Heart left ventricle (tissue), 16 donors: Measurements from ENCODE around the gene OPN4. TPM values are rescaled to one million over a fixed set of nuclear protein-coding genes. Genes with fewer than 3 reads are reported as not detected.

Experiments
- ATAC-seq, 4 donors: fragments of 200-7000 bp; cut with Tn5 transposase; one replicate each; pipeline ENCODE4 v1.9.1; 2020 to 2022; ENCODE audit warnings: moderate library complexity in 4 of 4, mild to moderate bottlenecking in 3 of 4, moderate number of reproducible peaks in 1 of 4
- DNase-seq, 5 donors: peaks; one replicate each; pipeline ENCODE4 v3.0.0-alpha.2; 2020
- H3K27ac ChIP-seq, 12 donors: fragments of 200-600 bp; sonication (generic) in 4 of 12; one replicate each; pipeline versions ENCODE4 v1.5.0 to v1.8.0; 2016 to 2022; ENCODE audit warnings: mild to moderate bottlenecking in 2 of 12
- H3K27me3 ChIP-seq, 9 donors: fragments of 200-600 bp; sonication (generic) in 2 of 9; one replicate each; pipeline versions ENCODE4 v1.5.1 to v1.8.0; 2016 to 2022; ENCODE audit warnings: mild to moderate bottlenecking in 3 of 9
- H3K36me3 ChIP-seq, 9 donors: fragments of 200-600 bp; sonication (generic) in 2 of 9; one replicate each; pipeline versions ENCODE4 v1.5.0 to v1.8.0; 2018 to 2022; ENCODE audit warnings: mild to moderate bottlenecking in 2 of 9
- H3K4me1 ChIP-seq, 12 donors: fragments of 200-600 bp; sonication (generic) in 4 of 12; one replicate each; pipeline versions ENCODE4 v1.5.0 to v1.8.0; 2016 to 2022; ENCODE audit warnings: mild to moderate bottlenecking in 3 of 12
- H3K4me3 ChIP-seq, 12 donors: fragments of 200-600 bp; sonication (generic) in 4 of 12; one replicate each; pipeline versions ENCODE4 v1.5.0 to v1.8.0; 2017 to 2022; ENCODE audit warnings: mild to moderate bottlenecking in 9 of 12, moderate library complexity in 4 of 12
- H3K9me3 ChIP-seq, 12 donors: fragments of 200-600 bp; sonication (generic) in 4 of 12; one replicate each; pipeline versions ENCODE4 v1.5.0 to v1.8.0; 2016 to 2022; ENCODE audit warnings: mild to moderate bottlenecking in 1 of 12
- CTCF ChIP-seq, 12 donors: fragments of 200-600 bp; sonication (generic) in 4 of 12; IDR thresholded peaks; one replicate each; pipeline versions ENCODE4 v1.5.0 to v1.8.0; 2018 to 2022; ENCODE audit warnings: antibody characterized with exemption in 12 of 12, mild to moderate bottlenecking in 5 of 12
- POLR2A ChIP-seq, 2 donors: fragments of 450-650 bp; IDR thresholded peaks; one replicate each; pipeline ENCODE4 v1.6.1; 2017; ENCODE audit warnings: antibody characterized with exemption in 2 of 2, mild to moderate bottlenecking in 2 of 2, moderate library complexity in 2 of 2
- WGBS, 4 donors: extraction: QIAGEN DNeasy Blood & Tissue Kit in 2 of 4; methylation state at CpG; one replicate each; pipeline versions ENCODE4 v1.1.5 to v1.1.7; 2013 to 2018; 5-methylcytosine and 5-hydroxymethylcytosine counted together
- intact Hi-C, 10 donors: fragments of 100-400 bp; cut with DNase I; formaldehyde crosslinking; loops; one replicate each; pipeline versions ENCODE4 v1.11.1 to v1.14.2; 2022
- polyA plus RNA-seq, 2 donors: library from polyadenylated mRNA; stranded (reverse); fragments of 200-250 nt; gene quantifications; one replicate each; pipeline ENCODE4 v1.2.3, GENCODE V29; 2013
- total RNA-seq, 9 donors: library from RNA; depleted of rRNA in 2 of 9; stranded (reverse); fragments of >200 nt in 2 of 9; fragmentation: NEBNext Ultra II Directional in 3 of 9; extraction: Animal tissue kit (Norgen Biotek cat#: 25700) in 3 of 9; gene quantifications; one replicate each; pipeline versions ENCODE4 v1.1.0 to v1.2.4, GENCODE V29; 2016 to 2023
- donor health status: ischemic (EF 13 %, LVEDD 7.1; RV severe dilation, severe dysfunction).
- donor health status: healthy with polysubstance abuse.
- donor health status: DM: no; HTN: yes; CAD: no.
- donor health status: DM: no; HTN: no; CAD: no.
- donor health status: ischemic (EF 25% LVEDD 6.9; RV normal size, moderate dysfunction).
- donor health status: ischemic (EF 25% LVEDD 5.7; RV mildly dilated, moderate dysfunction).
- donor health status: healthy.
- donor health status: DM: yes; HTN: yes; CAD: no.
- donor health status: ischemic (EF 35%, LVEDD 5.7; RV mildly dilated, moderate dysfunction).
- donor health status: nonischemic (EF 11% LVEDD 7.7; RV severe dilation, severe dysfunction).
- donor health status: DM: yes; HTN: yes; CAD: no.
- donor health status: PGD.
- donor health status: ischemic (EF 29% LVEDD 5.4; RV normal size, mild dysfunction).
- donor health status: nonischemic (EF 23%, LVEDD 6.1; RV moderate dilation, normal function).

The OPN4 gene
- total and polyA plus RNA-seq, 11 donors = 0.03 to 0.28 (median 0.19) TPM; not detected in 6

GRCh38 chr10:86630079-86630478 lies 24.3 kb upstream of the OPN4 start:
- ATAC-seq (peak; percentile 86 to 95 (median 90)), DNase-seq (peak in 4 of 5 donors; percentile 64 to 74 (median 72))
- Histone ChIP-seq H3K9me3 (no peaks in the 10 kb centered on the region), H3K27me3 (peaks cover 0 to 36% (median 2%) of the 10 kb centered on the region in 9 donors), H3K27ac (peak overlapping the region in 7 of 12 donors; percentile 36 to 68 (median 47)), H3K36me3 (no peaks in the 10 kb centered on the region), H3K4me1 (peaks cover 0 to 24% (median 8%) of the 10 kb centered on the region in 12 donors), H3K4me3 (no peak overlapping the region)
- TF ChIP-seq CTCF (IDR thresholded peaks at IDR 0.05) = no peak
- no peak for TF ChIP-seq POLR2A (IDR thresholded peaks at IDR 0.05)
- intact Hi-C loops = no loop called here
- WGBS, 4 donors = 11 to 28% (median 19%) methylated on average over 2 of the region's 2 CpGs

- Histone ChIP-seq H3K36me3 (no peaks in the 10 kb centered on the region), H3K27ac (peak overlapping the region in 11 of 12 donors; percentile 17 to 74 (median 61)), H3K9me3 (no peaks in the 10 kb centered on the region), H3K4me1 (peaks cover 0 to 24% (median 8%) of the 10 kb centered on the region in 12 donors), H3K27me3 (peaks cover 0 to 41% (median 2%) of the 10 kb centered on the region in 9 donors), H3K4me3 (peak overlapping the region in 11 of 12 donors; percentile 13 to 51 (median 44))
- intact Hi-C loops = no loop called here
- 5 to 11% (median 8%) methylated on average over 15 to 49 of the region's 49 CpGs for WGBS, 4 donors
- peak in 3 of 4 donors; percentile 60 to 80 (median 78) for ATAC-seq
- DNase-seq = peak; percentile 44 to 72 (median 50)
- peak in 9 of 12 donors; percentile 11 to 50 (median 37) for TF ChIP-seq CTCF (IDR thresholded peaks at IDR 0.05)
- TF ChIP-seq POLR2A (IDR thresholded peaks at IDR 0.05) = no peak
These were observed 22.1 kb upstream of the OPN4 start for GRCh38 chr10:86632009-86632800.

GRCh38 chr10:86632951-86633350 lies 21.4 kb upstream of the OPN4 start:
- peak overlapping the region in 1 of 12 donors; percentile 74 for H3K27ac ChIP-seq
- ATAC-seq (no peak), DNase-seq (no peak)
- H3K9me3 ChIP-seq = no peaks in the 10 kb centered on the region
- H3K27me3 ChIP-seq = peaks cover 0 to 41% (median 2%) of the 10 kb centered on the region in 9 donors
- H3K4me1 ChIP-seq = peaks cover 0 to 24% (median 8%) of the 10 kb centered on the region in 12 donors
- TF ChIP-seq CTCF (IDR thresholded peaks at IDR 0.05) = no peak
- TF ChIP-seq POLR2A (IDR thresholded peaks at IDR 0.05) = no peak
- no peaks in the 10 kb centered on the region for H3K36me3 ChIP-seq
- intact Hi-C loops = no loop called here
- WGBS, 4 donors = 65 to 81% (median 67%) methylated on average over 4 to 5 of the region's 5 CpGs
- H3K4me3 ChIP-seq = no peak overlapping the region

- TF ChIP-seq CTCF (IDR thresholded peaks at IDR 0.05) (no peak), POLR2A (IDR thresholded peaks at IDR 0.05) (no peak)
- intact Hi-C loops = no loop called here
- Histone ChIP-seq H3K27me3 (peaks cover 0 to 41% (median 2%) of the 10 kb centered on the region in 9 donors), H3K9me3 (no peaks in the 10 kb centered on the region), H3K4me1 (peaks cover 0 to 22% (median 6%) of the 10 kb centered on the region in 12 donors), H3K27ac (no peak overlapping the region), H3K4me3 (no peak overlapping the region), H3K36me3 (no peaks in the 10 kb centered on the region)
- WGBS, 4 donors = 68 to 79% (median 72%) methylated on average over 2 of the region's 2 CpGs
- ATAC-seq (no peak), DNase-seq (no peak)
These were observed 18.9 kb upstream of the OPN4 start for GRCh38 chr10:86635402-86635801.
